Adrenal gland (tissue), 5 donors: ENCODE measurements around the gene GNAQ.

ENCODE experiments used
- CTCF ChIP-seq, 6 experiments: fragments of 450-650 bp in 4 of 6; fragments of 200-600 bp in 2 of 6; sonication (generic) in 1 of 6; IDR thresholded peaks; 1 replicate in 5 of 6; 2 replicates in 1 of 6; pipeline versions ENCODE4 v1.5.1 to v1.8.0; 2016 to 2021; ENCODE audit warnings: antibody characterized with exemption in 6 of 6, mild to moderate bottlenecking in 2 of 6, moderate library complexity in 1 of 6
- POLR2A ChIP-seq, 2 donors: fragments of 450-650 bp; IDR thresholded peaks; one replicate each; pipeline ENCODE4 v1.6.1; 2017; ENCODE audit warnings: antibody characterized with exemption in 2 of 2, mild to moderate bottlenecking in 2 of 2, moderate library complexity in 1 of 2
- donor health status: DM: no; HTN: no; CAD: no.

GRCh38 chr9:78050421-78050820, 18.8 kb upstream of the GNAQ start:
- no peak for TF ChIP-seq CTCF (IDR thresholded peaks at IDR 0.05)
- TF ChIP-seq POLR2A (IDR thresholded peaks at IDR 0.05): no peak
